ENCODE results near the gene PDLIM5. TPM values are rescaled to one million over a fixed set of nuclear protein-coding genes. Genes with fewer than 3 reads are reported as not detected.

The PDLIM5 gene
- total RNA-seq, 1 experiment from 2014 or later, result 58.0 TPM

GRCh38 chr4:94574616-94575015, 122.9 kb downstream of the PDLIM5 start:
- no peak for TF ChIP-seq CTCF (conservative IDR thresholded peaks at IDR 0.05)
- no peak overlapping the region for H4K5ac ChIP-seq (ENCODE audit: insufficient read length, low read depth, low read length)
- H3K27ac ChIP-seq (ENCODE audit: insufficient read length, low read depth, low read length), result no peak overlapping the region
- H3K4me1 ChIP-seq (ENCODE audit: insufficient read depth, low read length), result no peaks in the 10 kb centered on the region
- H3K36me3 Mint-ChIP-seq (ENCODE audit: insufficient read depth in 1 of 3, low read depth in 3 of 3), result no peaks in the 10 kb centered on the region
- H2BK5ac ChIP-seq (ENCODE audit: insufficient read length, low read length), result no peak overlapping the region
- H3K23ac ChIP-seq (ENCODE audit: insufficient read length, low read depth, low read length), result no peak overlapping the region
- H3K4ac ChIP-seq (ENCODE audit: low read depth, low read length), result no peak overlapping the region
- H3K9ac ChIP-seq (ENCODE audit: extremely low read depth, insufficient read length, low read length), result no peak overlapping the region
- DNase-seq, result no peak
- H3K18ac ChIP-seq (ENCODE audit: insufficient read length, low read depth, low read length), result no peak overlapping the region
- no CpG with 5 or more reads among the region's 3 CpGs for WGBS (ENCODE audit: extremely low coverage, insufficient read length, low lambda C conversion rate)
- H2BK20ac ChIP-seq (ENCODE audit: low read depth, low read length, poor library complexity, severe bottlenecking), result no peak overlapping the region
- H3K79me1 ChIP-seq (ENCODE audit: insufficient read depth, low read depth, low read length, poor library complexity, severe bottlenecking), result no peaks in the 10 kb centered on the region
- no peaks in the 10 kb centered on the region for H3K27me3 Mint-ChIP-seq (ENCODE audit: low read depth)
- no peak overlapping the region for H3T11ph ChIP-seq (ENCODE audit: low read length)
- H2AK5ac ChIP-seq (ENCODE audit: insufficient read length, low read length), result no peak overlapping the region
- H4K8ac ChIP-seq (replicated peaks; ENCODE audit: insufficient read length, low read depth, low read length), result no peak overlapping the region
- no peaks in the 10 kb centered on the region for H3K27me3 ChIP-seq (ENCODE audit: insufficient read depth, low read length)
- H3K56ac ChIP-seq (ENCODE audit: insufficient read length, low read depth, low read length), result no peak overlapping the region
- no peaks in the 10 kb centered on the region for H4K20me1 ChIP-seq (ENCODE audit: control insufficient read depth, insufficient read depth, insufficient read length)
- no peak overlapping the region for H3K14ac ChIP-seq (ENCODE audit: insufficient read depth, low read length)
- no peaks in the 10 kb centered on the region for H3K23me2 ChIP-seq (ENCODE audit: insufficient read length, low read depth, low read length, poor library complexity, severe bottlenecking)
- no peaks in the 10 kb centered on the region for H3K79me2 ChIP-seq (ENCODE audit: insufficient read depth, low read length)
- no peak overlapping the region for H2BK12ac ChIP-seq (ENCODE audit: insufficient read length, low read depth, low read length)
- H3K9me3 Mint-ChIP-seq, result no peaks in the 10 kb centered on the region
- H3K4me3 Mint-ChIP-seq, result no peak overlapping the region
- no peak overlapping the region for H3K4me2 ChIP-seq (ENCODE audit: insufficient read depth, insufficient read length, low read length)
- H2BK15ac ChIP-seq (ENCODE audit: low read depth, low read length), result no peak overlapping the region
- H4K91ac ChIP-seq (ENCODE audit: insufficient read length, low read depth, low read length), result no peak overlapping the region
- H3K4me1 Mint-ChIP-seq, result peaks cover 21 to 23% of the 10 kb centered on the region in 2 experiments
- no peak overlapping the region; a peak in 1 of 7 replicates for H3K27ac Mint-ChIP-seq
- no peak overlapping the region for H2BK120ac ChIP-seq (ENCODE audit: low read depth, low read length, poor library complexity, severe bottlenecking)
- no peak overlapping the region for H2AFZ ChIP-seq (ENCODE audit: low read length)
- H3K9me3 ChIP-seq (ENCODE audit: control insufficient read depth, low read depth, low read length), result no peaks in the 10 kb centered on the region

Measured in H9 (cell line).